HCT116 (cell line): ENCODE results near the gene DMGDH. TPM values are rescaled to one million over a fixed set of nuclear protein-coding genes. Genes with fewer than 3 reads are reported as not detected.

Experiments
- ATAC-seq: fragments of 200-7000 bp; cut with Tn5 transposase; 2 replicates; pipeline ENCODE4 v1.9.1; 2020; ENCODE audit warnings: mild to moderate bottlenecking, moderate library complexity
- BruUV-seq: library from RNA; stranded (reverse); fragments of 400-500 nt; replicated peaks from 2 replicates; lab custom pipeline; 2021; lab: Mats Ljungman, UMichigan
- CTCF ChIA-PET: fragments of 300-600 bp; sonication (Branson Sonifier 250); formaldehyde crosslinking; loops from one replicate; lab custom pipeline; 2021; ENCODE audit warnings: antibody characterized with exemption; lab: Charles Lee
- POLR2A ChIA-PET: fragments of 300-600, 350-600 bp; sonication (Branson Sonifier 250); formaldehyde crosslinking; loops from one replicate; lab custom pipeline; 2021; ENCODE audit warnings: antibody characterized with exemption; lab: Charles Lee
- RAD21 ChIA-PET, 2 experiments: fragments of 300-600 bp; sonication (Branson Sonifier 250); formaldehyde crosslinking; loops; one replicate each; lab custom pipeline; 2023; ENCODE audit warnings: low total read pairs in 2 of 2; ENCODE audit not compliant: uncharacterized antibody in 2 of 2, unreplicated experiment in 2 of 2, low non-redundant PET in 1 of 2; lab: Charles Lee
- DNase-seq: peaks from one replicate; pipeline ENCODE4 v3.0.0-alpha.2; 2010; ENCODE audit warnings: low read depth, low spot score
- H2AFZ ChIP-seq: fragments of 200-600 bp; shearing (Covaris generic), sonication (generic); 2 replicates; pipeline ENCODE4 v1.6.1; 2017; ENCODE audit warnings: low read depth, mixed run types, mixed read lengths, antibody characterized with exemption, low read length; ENCODE audit not compliant: poor library complexity, severe bottlenecking
- H3K27ac ChIP-seq: 2 replicates; pipeline ENCODE4 v1.5.1; 2012; ENCODE audit warnings: low read depth, low read length
- H3K27me3 ChIP-seq: fragments of 200-600 bp; sonication (generic); 2 replicates; pipeline ENCODE4 v1.6.1; 2016; ENCODE audit warnings: mixed run types, low read length, mixed read lengths; ENCODE audit not compliant: insufficient read depth
- H3K36me3 ChIP-seq, 2 experiments: fragments of 200-500 bp in 1 of 2; fragments of 200-600 bp in 1 of 2; sonication (Bioruptor generic) in 1 of 2; sonication (generic) in 1 of 2; 2 replicates each; pipeline versions ENCODE4 v1.5.1 to v1.6.1; 2014 to 2016; ENCODE audit warnings: low read length in 2 of 2, inconsistent platforms in 1 of 2, mixed read lengths in 1 of 2, mixed run types in 1 of 2; ENCODE audit not compliant: insufficient read depth in 2 of 2, control insufficient read depth in 1 of 2
- H3K4me1 ChIP-seq, 2 experiments: fragments of 200-600 bp in 1 of 2; sonication (generic) in 1 of 2; 2 replicates each; pipeline versions ENCODE4 v1.5.1 to v1.6.1; 2012 to 2017; ENCODE audit warnings: low read length in 2 of 2, inconsistent platforms in 1 of 2, mild to moderate bottlenecking in 1 of 2, mixed read lengths in 1 of 2, mixed run types in 1 of 2, moderate library complexity in 1 of 2; ENCODE audit not compliant: insufficient read depth in 2 of 2, control insufficient read depth in 1 of 2
- H3K4me2 ChIP-seq: fragments of 200-600 bp; sonication (generic); 2 replicates; pipeline ENCODE4 v1.6.1; 2017; ENCODE audit warnings: mixed run types, low read length, mixed read lengths
- H3K4me3 ChIP-seq, 2 experiments: fragments of 200-600 bp in 1 of 2; sonication (generic) in 1 of 2; replicated peaks in 1 of 2; 2 replicates each; pipeline ENCODE4 v1.5.1; 2011 to 2016; ENCODE audit warnings: low read length in 2 of 2, control low read depth in 1 of 2, low read depth in 1 of 2, mild to moderate bottlenecking in 1 of 2, mixed read lengths in 1 of 2, mixed run types in 1 of 2
- H3K79me2 ChIP-seq: fragments of 200-600 bp; sonication (generic); 2 replicates; pipeline ENCODE4 v1.6.1; 2017; ENCODE audit warnings: mild to moderate bottlenecking, mixed run types, low read length, moderate library complexity, mixed read lengths; ENCODE audit not compliant: insufficient read depth
- H3K9ac ChIP-seq: fragments of 200-600 bp; sonication (generic); 2 replicates; pipeline ENCODE4 v1.6.1; 2016; ENCODE audit warnings: low read length, mixed read lengths
- H3K9me2 ChIP-seq: fragments of 200-600 bp; sonication (generic), shearing (Covaris generic); 2 replicates; pipeline ENCODE4 v1.6.1; 2017; ENCODE audit warnings: mixed run types, mild to moderate bottlenecking, moderate library complexity; ENCODE audit not compliant: insufficient read depth
- H3K9me3 ChIP-seq, 2 experiments: fragments of 200-500 bp in 1 of 2; fragments of 200-600 bp in 1 of 2; sonication (Bioruptor generic) in 1 of 2; sonication (generic) in 1 of 2; 2 replicates each; pipeline ENCODE4 v1.6.1; 2014 to 2017; ENCODE audit warnings: low read length in 2 of 2, mixed read lengths in 2 of 2, inconsistent platforms in 1 of 2, low read depth in 1 of 2, mild to moderate bottlenecking in 1 of 2, mixed run types in 1 of 2, moderate library complexity in 1 of 2; ENCODE audit not compliant: control insufficient read depth in 1 of 2, insufficient read depth in 1 of 2
- H4K20me1 ChIP-seq: fragments of 200-600 bp; sonication (generic), shearing (Covaris generic); 2 replicates; pipeline ENCODE4 v1.6.1; 2017; ENCODE audit warnings: mixed run types, mild to moderate bottlenecking, moderate library complexity; ENCODE audit not compliant: insufficient read depth
- CTCF ChIP-seq, 3 experiments: fragments of 200-600 bp in 1 of 3; sonication (generic) in 1 of 3; IDR thresholded peaks in 2 of 3; conservative IDR thresholded peaks in 1 of 3; 2 replicates each; pipeline ENCODE4 v1.5.1; 2012 to 2017; ENCODE audit warnings: low read depth in 2 of 3, low read length in 2 of 3, antibody characterized with exemption in 1 of 3, borderline replicate concordance in 1 of 3, control low read depth in 1 of 3, mild to moderate bottlenecking in 1 of 3, mixed read lengths in 1 of 3, mixed run types in 1 of 3, moderate library complexity in 1 of 3; ENCODE audit not compliant: insufficient read depth in 1 of 3
- EGR1 ChIP-seq: IDR thresholded peaks from 2 replicates; pipeline ENCODE4 v1.6.1; 2012; ENCODE audit warnings: low read depth
- ELF1 ChIP-seq: IDR thresholded peaks from 2 replicates; pipeline ENCODE4 v1.6.1; 2012; ENCODE audit warnings: low read depth, borderline replicate concordance
- EZH2 ChIP-seq: fragments of 200-600 bp; sonication (generic); IDR thresholded peaks from 2 replicates; pipeline ENCODE4 v1.6.1; 2017; ENCODE audit warnings: antibody characterized with exemption, mixed run types
- EZH2phosphoT487 ChIP-seq: fragments of 200-600 bp; IDR thresholded peaks from 2 replicates; pipeline ENCODE4 v1.6.1; 2018; ENCODE audit warnings: antibody characterized with exemption, borderline replicate concordance
- FOSL1 ChIP-seq: IDR thresholded peaks from 2 replicates; pipeline ENCODE4 v1.6.1; 2012; ENCODE audit warnings: low read depth
- JUND ChIP-seq: IDR thresholded peaks from 2 replicates; pipeline ENCODE4 v1.6.1; 2012
- POLR2AphosphoS5 ChIP-seq: IDR thresholded peaks from 2 replicates; pipeline ENCODE4 v1.6.1; 2011; ENCODE audit warnings: mild to moderate bottlenecking, low read depth, low read length, moderate library complexity
- RAD21 ChIP-seq: IDR thresholded peaks from 2 replicates; pipeline ENCODE4 v1.6.1; 2012; ENCODE audit warnings: low read depth, mild to moderate bottlenecking
- REST ChIP-seq: IDR thresholded peaks from 2 replicates; pipeline ENCODE4 v1.6.1; 2012; ENCODE audit warnings: low read depth
- YY1 ChIP-seq: IDR thresholded peaks from 2 replicates; pipeline ENCODE4 v1.6.1; 2011; ENCODE audit warnings: low read length, low read depth, moderate library complexity, mild to moderate bottlenecking; ENCODE audit not compliant: insufficient replicate concordance; ENCODE audit errors: extremely low read depth
- ZNF274 ChIP-seq: fragments of 200-500 bp; sonication (Bioruptor generic); IDR thresholded peaks from 2 replicates; pipeline ENCODE4 v1.6.1; 2014; ENCODE audit warnings: mild to moderate bottlenecking, low read depth, low read length, inconsistent platforms
- intact Hi-C: fragments of 100-400 bp; cut with micrococcal nuclease; formaldehyde crosslinking; loops from 2 replicates; pipeline ENCODE4 v1.10.0; 2022
- total RNA-seq: library from RNA; stranded (reverse); gene quantifications from one replicate; pipeline ENCODE4 v1.2.1, GENCODE V29; 2021; ENCODE audit not compliant: unreplicated experiment

The DMGDH gene
- total RNA-seq, 1 experiment from 2014 or later = 2.3 TPM

GRCh38 chr5:79020861-79021561, 48.5 kb downstream of the DMGDH start:
- peaks cover 2 to 15% of the 10 kb centered on the region in 2 experiments; a peak in 2 of 4 replicates for H3K4me1 ChIP-seq
- DNase-seq = peak; percentile 58
- no peaks in the 10 kb centered on the region for H3K36me3 ChIP-seq
- no peak overlapping the region for H3K27ac ChIP-seq
- no peaks in the 10 kb centered on the region for H3K9me2 ChIP-seq
- TF ChIP-seq CTCF (IDR thresholded peaks at IDR 0.05 in 2 of 3, conservative IDR thresholded peaks at IDR 0.05 in 1 of 3; ENCODE audit: borderline replicate concordance in 1 of 3, insufficient read depth in 1 of 3, low read depth in 2 of 3, low read length in 2 of 3) (peak; percentile 68 to 95 (median 82)), RAD21 (peak; percentile 81), FOSL1 (no peak)
- H2AFZ ChIP-seq = peak overlapping the region; percentile 74
- no peak overlapping the region for H3K9ac ChIP-seq
- POLR2A ChIA-PET = interaction anchor here (0.9 kb wide), 1 partner anchor 112 kb away, joined by 6 read pairs; no protein-coding TSS in a partner anchor
- intact Hi-C loops = loop anchor here (2.0 to 10.0 kb wide), 3 partner anchors 112 to 1061 kb away; no protein-coding TSS in a partner anchor
- H3K9me3 ChIP-seq = no peaks in the 10 kb centered on the region
- peak overlapping the region; percentile 57 for H3K4me2 ChIP-seq
- peak; percentile 92 for ATAC-seq
- peak overlapping the region in 1 of 2 experiments; percentile 13; a peak in 2 of 4 replicates for H3K4me3 ChIP-seq
- RAD21 ChIA-PET = interaction anchor here (0.6 to 1.4 kb wide), 6 partner anchors 37 to 296 kb away, joined by 3 to 10 read pairs (median 4); no protein-coding TSS in a partner anchor
- no peaks in the 10 kb centered on the region for H3K79me2 ChIP-seq
- BruUV-seq = no TSS peak
- no peaks in the 10 kb centered on the region for H3K27me3 ChIP-seq
- CTCF ChIA-PET = interaction anchor here (0.7 to 9.1 kb wide), 28 partner anchors 9 to 1287 kb away, joined by 3 to 373 read pairs (median 5); partner anchors contain the start of gene ARSB
- H4K20me1 ChIP-seq = no peaks in the 10 kb centered on the region

- no peak for DNase-seq
- Histone ChIP-seq H3K9ac (no peak overlapping the region), H3K4me2 (no peak overlapping the region), H3K79me2 (no peaks in the 10 kb centered on the region), H3K27ac (no peak overlapping the region), H3K4me3 (no peak overlapping the region), H2AFZ (no peak overlapping the region), H3K9me2 (no peaks in the 10 kb centered on the region), H3K27me3 (no peaks in the 10 kb centered on the region), H4K20me1 (no peaks in the 10 kb centered on the region), H3K36me3 (no peaks in the 10 kb centered on the region), H3K9me3 (no peaks in the 10 kb centered on the region), H3K4me1 (no peaks in the 10 kb centered on the region)
- ATAC-seq = no peak
- BruUV-seq = no TSS peak
- intact Hi-C loops = loop anchor here (5.0 kb wide), 1 partner anchor 112 kb away; no protein-coding TSS in a partner anchor
- ChIA-PET RAD21 (no interaction called here), POLR2A (no interaction called here), CTCF (interaction anchor here (1.9 kb wide), 1 partner anchor 10 kb away, joined by 7 read pairs; no protein-coding TSS in a partner anchor)
- TF ChIP-seq REST (no peak), EZH2phosphoT487 (no peak), JUND (no peak), ZNF274 (no peak), POLR2AphosphoS5 (no peak), YY1 (no peak), EGR1 (no peak), ELF1 (no peak), RAD21 (no peak), EZH2 (no peak)
Measured at GRCh38 chr5:79014631-79015030, 54.8 kb downstream of the DMGDH start.
